H7 (cell line): ENCODE data around the gene TRIO. TPM values are rescaled to one million over a fixed set of nuclear protein-coding genes. Genes with fewer than 3 reads are reported as not detected.
A peak's percentile ranks its signal among the peaks of the same experiment; 100 is the strongest.
"Not testable (repeated sequence)": the region's sequence is repeated elsewhere in the genome, so short reads cannot be mapped to it uniquely, and the experiment has no call there.

ENCODE experiments used
- DNase-seq: peaks from one replicate; pipeline ENCODE4 v3.0.0; 2012
- H3K27me3 ChIP-seq: 2 replicates; pipeline ENCODE4 v1.6.0; 2011; ENCODE audit warnings: mild to moderate bottlenecking, low read length; ENCODE audit not compliant: control insufficient read depth, insufficient read depth
- H3K36me3 ChIP-seq: replicated peaks from 2 replicates; pipeline ENCODE4 v1.5.1; 2011; ENCODE audit warnings: low read length; ENCODE audit not compliant: control insufficient read depth, insufficient read depth
- H3K4me3 ChIP-seq: 2 replicates; pipeline ENCODE4 v1.5.1; 2011; ENCODE audit warnings: low read depth, mild to moderate bottlenecking, control low read depth, low read length, moderate library complexity; ENCODE audit not compliant: insufficient read depth
- total RNA-seq: library from RNA; depleted of rRNA; stranded (reverse); fragments of >200 nt; shearing (Covaris generic); gene quantifications from 2 replicates; pipeline ENCODE4 v1.2.3, GENCODE V29; 2014; rRNA removed

The TRIO gene
- total RNA-seq: 39.7 and 49.3 TPM in 2 replicates

GRCh38 chr5:14142827-14143545 lies at the start of gene TRIO:
Gene TRIO (plus strand): TSS chr5:14143342. CDS start chr5:14143726, 384 bp downstream.
- Histone ChIP-seq H3K27me3 (no peaks in the 10 kb centered on the region; the same call in 1 of the 2 replicates), H3K4me3 (peak within 1 kb of the TSS; percentile 75)
- DNase-seq: peak; percentile 97

GRCh38 chr5:14097380-14097779 lies 45.8 kb upstream of the TRIO start:
- H3K36me3 ChIP-seq: not testable (repeated sequence)

More at GRCh38 chr5:14142827-14143545, at the start of gene TRIO:
- no peaks in the 10 kb centered on the region for H3K36me3 ChIP-seq

GRCh38 chr5:14097998-14098471 lies 45.1 kb upstream of the TRIO start:
- no peaks in the 10 kb centered on the region for H3K36me3 ChIP-seq
- H3K27me3 ChIP-seq: no peaks in the 10 kb centered on the region
- no peak overlapping the region for H3K4me3 ChIP-seq
- no peak for DNase-seq

More at GRCh38 chr5:14097380-14097779, 45.8 kb upstream of the TRIO start:
- DNase-seq, H3K27me3 ChIP-seq, H3K4me3 ChIP-seq: not testable (repeated sequence)

GRCh38 chr5:14100281-14100680 lies 42.9 kb upstream of the TRIO start:
- DNase-seq: no peak
- H3K36me3 ChIP-seq: no peaks in the 10 kb centered on the region

GRCh38 chr5:14101922-14102321 lies 41.2 kb upstream of the TRIO start:
- Histone ChIP-seq H3K27me3 (no peaks in the 10 kb centered on the region), H3K36me3 (no peaks in the 10 kb centered on the region), H3K4me3 (no peak overlapping the region)
- no peak for DNase-seq

More at GRCh38 chr5:14100281-14100680, 42.9 kb upstream of the TRIO start:
- no peaks in the 10 kb centered on the region for H3K27me3 ChIP-seq
- no peak overlapping the region for H3K4me3 ChIP-seq

GRCh38 chr5:14102666-14103065 lies 40.5 kb upstream of the TRIO start:
- no peaks in the 10 kb centered on the region for H3K27me3 ChIP-seq
- H3K4me3 ChIP-seq: no peak overlapping the region
- no peaks in the 10 kb centered on the region for H3K36me3 ChIP-seq
- DNase-seq: no peak

GRCh38 chr5:14105718-14106410 lies 37.3 kb upstream of the TRIO start:
- Histone ChIP-seq H3K27me3 (no peaks in the 10 kb centered on the region), H3K36me3 (no peaks in the 10 kb centered on the region), H3K4me3 (no peak overlapping the region)
- no peak for DNase-seq

- no peak overlapping the region for H3K4me3 ChIP-seq
- no peaks in the 10 kb centered on the region for H3K36me3 ChIP-seq
- H3K27me3 ChIP-seq: no peaks in the 10 kb centered on the region
- no peak for DNase-seq
Observed at GRCh38 chr5:14107536-14107935, 35.6 kb upstream of the TRIO start.

- peak; percentile 70 for DNase-seq
- Histone ChIP-seq H3K36me3 (no peaks in the 10 kb centered on the region), H3K27me3 (no peaks in the 10 kb centered on the region), H3K4me3 (peak overlapping the region; percentile 8; the same call in 1 of the 2 replicates)
Observed at GRCh38 chr5:14108170-14108996, 34.8 kb upstream of the TRIO start.

GRCh38 chr5:14109041-14109747 lies 33.9 kb upstream of the TRIO start:
- no peak for DNase-seq
- no peak overlapping the region for H3K4me3 ChIP-seq

GRCh38 chr5:14109771-14110170 lies 33.4 kb upstream of the TRIO start:
- Histone ChIP-seq H3K27me3 (no peaks in the 10 kb centered on the region), H3K4me3 (no peak overlapping the region), H3K36me3 (no peaks in the 10 kb centered on the region)
- no peak for DNase-seq

More at GRCh38 chr5:14109041-14109747, 33.9 kb upstream of the TRIO start:
- Histone ChIP-seq H3K36me3 (no peaks in the 10 kb centered on the region), H3K27me3 (no peaks in the 10 kb centered on the region)

- DNase-seq: no peak
- Histone ChIP-seq H3K27me3 (no peaks in the 10 kb centered on the region), H3K36me3 (no peaks in the 10 kb centered on the region), H3K4me3 (no peak overlapping the region)
Observed at GRCh38 chr5:14110196-14110595, 32.9 kb upstream of the TRIO start.

- no peaks in the 10 kb centered on the region for H3K27me3 ChIP-seq
- no peaks in the 10 kb centered on the region for H3K36me3 ChIP-seq
- DNase-seq: no peak
- H3K4me3 ChIP-seq: no peak overlapping the region
Observed at GRCh38 chr5:14110680-14111079, 32.5 kb upstream of the TRIO start.
